WTC11 (cell line): ENCODE results near the gene PAGE4.

Source experiments
- CBFB ChIP-seq: sonication (generic); formaldehyde crosslinking; IDR thresholded peaks from 2 replicates; pipeline ENCODE4 v1.8.1; 2022; ENCODE audit warnings: mild to moderate bottlenecking, low read depth, missing genetic modification reagents
- CREB1 ChIP-seq: sonication (generic); formaldehyde crosslinking; IDR thresholded peaks from 2 replicates; pipeline ENCODE4 v1.8.0; 2023; ENCODE audit warnings: mild to moderate bottlenecking, missing genetic modification reagents
- ELF4 ChIP-seq: sonication (generic); formaldehyde crosslinking; IDR thresholded peaks from 2 replicates; pipeline ENCODE4 v1.8.1; 2022; ENCODE audit warnings: low read depth, mild to moderate bottlenecking, moderate library complexity, missing genetic modification reagents
- IRF1 ChIP-seq: sonication (generic); formaldehyde crosslinking; IDR thresholded peaks from 2 replicates; pipeline ENCODE4 v1.8.0; 2023; ENCODE audit warnings: missing genetic modification reagents
- JUN ChIP-seq: sonication (generic); formaldehyde crosslinking; IDR thresholded peaks from 2 replicates; pipeline ENCODE4 v1.8.0; 2023; ENCODE audit warnings: mild to moderate bottlenecking, missing genetic modification reagents
- KAT7 ChIP-seq: sonication (generic); formaldehyde crosslinking; IDR thresholded peaks from 2 replicates; pipeline ENCODE4 v1.8.1; 2023; ENCODE audit warnings: missing genetic modification reagents, mild to moderate bottlenecking, borderline replicate concordance
- TCF7 ChIP-seq: sonication (generic); formaldehyde crosslinking; IDR thresholded peaks from 2 replicates; pipeline ENCODE4 v1.8.0; 2022; ENCODE audit warnings: mild to moderate bottlenecking, low read depth, missing genetic modification reagents, moderate library complexity
- TP53 ChIP-seq: sonication (generic); formaldehyde crosslinking; IDR thresholded peaks from 2 replicates; pipeline ENCODE4 v1.8.1; 2023; ENCODE audit warnings: mild to moderate bottlenecking, missing genetic modification reagents
- ZNF121 ChIP-seq: sonication (generic); formaldehyde crosslinking; IDR thresholded peaks from 2 replicates; pipeline ENCODE4 v1.8.0; 2023; ENCODE audit warnings: missing genetic modification reagents
- TF ChIP-seq, protein P1 (sequence below): fragments of 200-600 bp; IDR thresholded peaks from 2 replicates; pipeline ENCODE4 v1.8.0; 2022; ENCODE audit warnings: antibody characterized with exemption
- TF ChIP-seq, protein P2 (sequence below): sonication (generic); formaldehyde crosslinking; IDR thresholded peaks from 2 replicates; pipeline ENCODE4 v1.8.1; 2022; ENCODE audit warnings: mild to moderate bottlenecking, moderate library complexity, missing genetic modification reagents

GRCh38 chrX:49860867-49861535 is 31.9 kb downstream of the PAGE4 start:
- TF ChIP-seq KAT7 (CRISPR knock-in tag): no peak
- TF ChIP-seq TCF7 (CRISPR knock-in tag): no peak
- no peak for TF ChIP-seq ELF4
- TF ChIP-seq, protein P1, sequence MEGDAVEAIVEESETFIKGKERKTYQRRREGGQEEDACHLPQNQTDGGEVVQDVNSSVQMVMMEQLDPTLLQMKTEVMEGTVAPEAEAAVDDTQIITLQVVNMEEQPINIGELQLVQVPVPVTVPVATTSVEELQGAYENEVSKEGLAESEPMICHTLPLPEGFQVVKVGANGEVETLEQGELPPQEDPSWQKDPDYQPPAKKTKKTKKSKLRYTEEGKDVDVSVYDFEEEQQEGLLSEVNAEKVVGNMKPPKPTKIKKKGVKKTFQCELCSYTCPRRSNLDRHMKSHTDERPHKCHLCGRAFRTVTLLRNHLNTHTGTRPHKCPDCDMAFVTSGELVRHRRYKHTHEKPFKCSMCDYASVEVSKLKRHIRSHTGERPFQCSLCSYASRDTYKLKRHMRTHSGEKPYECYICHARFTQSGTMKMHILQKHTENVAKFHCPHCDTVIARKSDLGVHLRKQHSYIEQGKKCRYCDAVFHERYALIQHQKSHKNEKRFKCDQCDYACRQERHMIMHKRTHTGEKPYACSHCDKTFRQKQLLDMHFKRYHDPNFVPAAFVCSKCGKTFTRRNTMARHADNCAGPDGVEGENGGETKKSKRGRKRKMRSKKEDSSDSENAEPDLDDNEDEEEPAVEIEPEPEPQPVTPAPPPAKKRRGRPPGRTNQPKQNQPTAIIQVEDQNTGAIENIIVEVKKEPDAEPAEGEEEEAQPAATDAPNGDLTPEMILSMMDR: no peak
- TF ChIP-seq ZNF121 (CRISPR knock-in tag): no peak
- TF ChIP-seq, protein P2, sequence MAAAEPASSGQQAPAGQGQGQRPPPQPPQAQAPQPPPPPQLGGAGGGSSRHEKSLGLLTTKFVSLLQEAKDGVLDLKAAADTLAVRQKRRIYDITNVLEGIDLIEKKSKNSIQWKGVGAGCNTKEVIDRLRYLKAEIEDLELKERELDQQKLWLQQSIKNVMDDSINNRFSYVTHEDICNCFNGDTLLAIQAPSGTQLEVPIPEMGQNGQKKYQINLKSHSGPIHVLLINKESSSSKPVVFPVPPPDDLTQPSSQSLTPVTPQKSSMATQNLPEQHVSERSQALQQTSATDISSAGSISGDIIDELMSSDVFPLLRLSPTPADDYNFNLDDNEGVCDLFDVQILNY (CRISPR knock-in tag): no peak
- TF ChIP-seq TP53 (CRISPR knock-in tag): no peak
- TF ChIP-seq CREB1 (CRISPR knock-in tag): no peak
- no peak for TF ChIP-seq CBFB (CRISPR knock-in tag)
- no peak for TF ChIP-seq JUN
- TF ChIP-seq IRF1 (CRISPR knock-in tag): no peak
